PFSK-1 (cell line): ENCODE measurements around the gene TAOK1.

ENCODE experiments used
- FOXP2 ChIP-seq: optimal IDR thresholded peaks from 2 replicates; pipeline ENCODE3; 2011; ENCODE audit warnings: borderline replicate concordance, control low read depth, inconsistent platforms; ENCODE audit not compliant: insufficient read depth; ENCODE audit errors: extremely low read length, extremely low read depth
- POLR2AphosphoS5 ChIP-seq: IDR thresholded peaks from 2 replicates; pipeline ENCODE4 v1.6.1; 2012; ENCODE audit warnings: low read depth, mild to moderate bottlenecking, control low read depth, low read length, moderate library complexity
- REST ChIP-seq, 2 experiments: IDR thresholded peaks; 2 replicates each; pipeline versions ENCODE4 v1.6.1 to v1.8.0; 2011 to 2012; ENCODE audit warnings: low read depth in 2 of 2, low read length in 2 of 2, control low read depth in 1 of 2, inconsistent platforms in 1 of 2, mild to moderate bottlenecking in 1 of 2, moderate library complexity in 1 of 2; ENCODE audit not compliant: insufficient read depth in 1 of 2
- SIN3A ChIP-seq: IDR thresholded peaks from 2 replicates; pipeline ENCODE4 v1.6.1; 2012; ENCODE audit warnings: mild to moderate bottlenecking, low read length, moderate library complexity, borderline replicate concordance; ENCODE audit not compliant: insufficient read depth
- TAF1 ChIP-seq: IDR thresholded peaks from 2 replicates; pipeline ENCODE4 v1.6.1; 2012; ENCODE audit warnings: low read length, control low read depth, borderline replicate concordance; ENCODE audit not compliant: insufficient read depth

The TAOK1 gene

DNA sequence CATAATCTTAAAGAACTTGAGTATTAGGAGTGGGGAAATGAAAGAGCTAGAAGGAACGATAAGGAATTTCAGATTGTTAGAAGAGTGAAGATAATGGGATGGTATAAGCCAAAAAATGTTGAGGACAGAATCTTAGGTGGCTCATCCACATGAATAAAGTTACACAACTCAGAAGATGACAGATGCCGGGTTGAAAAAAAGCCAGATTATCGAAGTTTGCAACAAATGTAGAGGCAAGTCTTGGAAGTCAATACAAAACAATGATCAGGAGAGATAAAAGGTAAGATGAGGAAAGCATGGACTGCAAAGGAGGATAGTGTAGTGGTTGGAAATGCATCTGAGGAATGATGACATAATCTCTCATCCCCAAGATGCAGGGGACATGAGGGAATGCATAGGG, 45.1 kb upstream of the TAOK1 start:
- TF ChIP-seq POLR2AphosphoS5 (no peak), TAF1 (no peak), FOXP2 (no peak), SIN3A (no peak), REST (IDR thresholded peaks at IDR 0.05; ENCODE audit: insufficient read depth in 1 of 2, low read depth in 2 of 2, low read length in 2 of 2) (no peak)

GRCh38 chr17:29346462-29346861, 43.7 kb upstream of the TAOK1 start:
- TF ChIP-seq TAF1 (no peak), FOXP2 (no peak), POLR2AphosphoS5 (no peak), SIN3A (no peak), REST (IDR thresholded peaks at IDR 0.05; ENCODE audit: insufficient read depth in 1 of 2, low read depth in 2 of 2, low read length in 2 of 2) (no peak)

GRCh38 chr17:29347831-29348629, 42.1 kb upstream of the TAOK1 start:
- TF ChIP-seq SIN3A (no peak), POLR2AphosphoS5 (no peak), TAF1 (no peak), FOXP2 (no peak), REST (IDR thresholded peaks at IDR 0.05; ENCODE audit: insufficient read depth in 1 of 2, low read depth in 2 of 2, low read length in 2 of 2) (no peak)

GRCh38 chr17:29349409-29349808, 40.8 kb upstream of the TAOK1 start:
- TF ChIP-seq POLR2AphosphoS5 (no peak), REST (IDR thresholded peaks at IDR 0.05; ENCODE audit: insufficient read depth in 1 of 2, low read depth in 2 of 2, low read length in 2 of 2) (no peak), FOXP2 (no peak), SIN3A (no peak)

GRCh38 chr17:29352146-29352545, 38.0 kb upstream of the TAOK1 start:
- no peak for TF ChIP-seq TAF1
- no peak for TF ChIP-seq FOXP2
- TF ChIP-seq SIN3A: no peak
- no peak for TF ChIP-seq REST (IDR thresholded peaks at IDR 0.05; ENCODE audit: insufficient read depth in 1 of 2, low read depth in 2 of 2, low read length in 2 of 2)
- no peak for TF ChIP-seq POLR2AphosphoS5
